ENCODE results near the gene MITD1. TPM values are rescaled to one million over a fixed set of nuclear protein-coding genes. Genes with fewer than 3 reads are reported as not detected.

MITD1 gene
- total RNA-seq, 1 donor from 2014 or later: 20.9 TPM

DNA sequence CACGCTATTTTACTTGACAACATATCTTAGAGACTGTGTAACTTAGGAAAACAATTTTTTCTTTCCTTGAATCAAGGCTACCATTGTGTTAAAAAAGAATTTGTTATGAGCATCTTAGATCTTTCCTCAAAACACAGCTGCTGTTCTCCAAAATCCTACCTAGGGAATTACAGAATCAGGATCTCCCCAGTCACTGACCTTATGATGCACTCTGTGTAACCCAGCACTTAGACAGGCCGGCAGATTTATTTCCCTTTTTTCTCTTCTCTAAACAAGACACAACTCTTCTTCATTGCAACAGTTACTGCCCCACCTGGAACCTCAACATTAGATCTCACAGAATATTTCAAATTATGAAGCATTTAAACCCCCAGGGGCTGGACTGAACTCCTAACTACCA is 52.9 kb downstream of the MITD1 start:
- Mint-ChIP-seq H3K4me1 (ENCODE audit: low read depth, unreplicated experiment) (no peaks in the 10 kb centered on the region), H3K4me3 (ENCODE audit: unreplicated experiment) (no peak overlapping the region), H3K36me3 (ENCODE audit: low read depth, unreplicated experiment) (peaks cover 4% of the 10 kb centered on the region), H3K27me3 (ENCODE audit: low read depth, unreplicated experiment) (no peaks in the 10 kb centered on the region), H3K9me3 (ENCODE audit: unreplicated experiment) (peaks cover 23% of the 10 kb centered on the region), H3K27ac (ENCODE audit: unreplicated experiment) (no peak overlapping the region)
- Histone ChIP-seq H3K4me1 (ENCODE audit: insufficient read depth, low read length) (no peaks in the 10 kb centered on the region), H3K4me3 (ENCODE audit: insufficient read depth, low read depth, low read length) (no peak overlapping the region), H3K9ac (ENCODE audit: low read length) (no peak overlapping the region), H3K36me3 (ENCODE audit: insufficient read depth, low read length) (no peaks in the 10 kb centered on the region), H3K79me2 (ENCODE audit: insufficient read depth, low read length) (no peaks in the 10 kb centered on the region), H3K4me2 (ENCODE audit: low read length) (no peak overlapping the region), H3K27me3 (ENCODE audit: insufficient read depth, low read length) (no peaks in the 10 kb centered on the region), H2AFZ (ENCODE audit: low read depth, low read length) (no peak overlapping the region), H3K9me3 (ENCODE audit: insufficient read depth, low read depth, low read length) (no peaks in the 10 kb centered on the region), H3K27ac (ENCODE audit: low read depth, low read length) (no peak overlapping the region), H4K20me1 (ENCODE audit: insufficient read depth, low read length) (no peaks in the 10 kb centered on the region)
- DNase-seq (ENCODE audit: low read depth) (no peak), FAIRE-seq (no peak)
- TF ChIP-seq EZH2 (IDR thresholded peaks at IDR 0.05; ENCODE audit: insufficient read depth, low read length): no peak
- TF ChIP-seq, protein P1, sequence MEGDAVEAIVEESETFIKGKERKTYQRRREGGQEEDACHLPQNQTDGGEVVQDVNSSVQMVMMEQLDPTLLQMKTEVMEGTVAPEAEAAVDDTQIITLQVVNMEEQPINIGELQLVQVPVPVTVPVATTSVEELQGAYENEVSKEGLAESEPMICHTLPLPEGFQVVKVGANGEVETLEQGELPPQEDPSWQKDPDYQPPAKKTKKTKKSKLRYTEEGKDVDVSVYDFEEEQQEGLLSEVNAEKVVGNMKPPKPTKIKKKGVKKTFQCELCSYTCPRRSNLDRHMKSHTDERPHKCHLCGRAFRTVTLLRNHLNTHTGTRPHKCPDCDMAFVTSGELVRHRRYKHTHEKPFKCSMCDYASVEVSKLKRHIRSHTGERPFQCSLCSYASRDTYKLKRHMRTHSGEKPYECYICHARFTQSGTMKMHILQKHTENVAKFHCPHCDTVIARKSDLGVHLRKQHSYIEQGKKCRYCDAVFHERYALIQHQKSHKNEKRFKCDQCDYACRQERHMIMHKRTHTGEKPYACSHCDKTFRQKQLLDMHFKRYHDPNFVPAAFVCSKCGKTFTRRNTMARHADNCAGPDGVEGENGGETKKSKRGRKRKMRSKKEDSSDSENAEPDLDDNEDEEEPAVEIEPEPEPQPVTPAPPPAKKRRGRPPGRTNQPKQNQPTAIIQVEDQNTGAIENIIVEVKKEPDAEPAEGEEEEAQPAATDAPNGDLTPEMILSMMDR (IDR thresholded peaks at IDR 0.05; ENCODE audit: insufficient read depth, low read depth, low read length): no peak

Other genes with a start within 250 kb of the MITD1 start
- 1.8 and 5.7 TPM in 2 replicates for gene CRACDL, start 244.8 kb downstream of the MITD1 start, total RNA-seq
- gene C2orf15, start 39.4 kb downstream of the MITD1 start, total RNA-seq: 0.59 and 0.60 TPM in 2 replicates
- gene TSGA10, start 26.1 kb downstream of the MITD1 start, total RNA-seq: 2.4 and 3.9 TPM in 2 replicates
- gene LIPT1, start 26.1 kb downstream of the MITD1 start, total RNA-seq: 3.4 and 3.9 TPM in 2 replicates
- 29.8 and 31.9 TPM in 2 replicates for gene MRPL30, start 126 bp upstream of the MITD1 start, total RNA-seq
- gene LYG2, start 74.6 kb upstream of the MITD1 start, total RNA-seq: not detected in 2 replicates
- 1.1 and 1.3 TPM in 2 replicates for gene LYG1, start 120.1 kb upstream of the MITD1 start, total RNA-seq
- gene TXNDC9, start 155.3 kb upstream of the MITD1 start, total RNA-seq: 42.8 and 48.3 TPM in 2 replicates
- 60.2 and 65.6 TPM in 2 replicates for gene EIF5B, start 156.3 kb upstream of the MITD1 start, total RNA-seq